HG02678 (cell line): ENCODE data around the gene OOSP2.
"Not testable (repeated sequence)": the region's sequence is repeated elsewhere in the genome, so short reads cannot be mapped to it uniquely, and the experiment has no call there.

Source experiments
- ATAC-seq: cut with Tn5 transposase; IDR thresholded peaks from one replicate; pipeline ENCODE4 v1.9.1; 2021; ENCODE audit warnings: mild to moderate bottlenecking, moderate library complexity; ENCODE audit not compliant: unreplicated experiment

Gene OOSP2

GRCh38 chr11:60040109-60040508, at the start of gene OOSP2:
OOSP2 (plus strand) TSS chr11:60040409; CDS start chr11:60040460, 51 bp downstream.
- ATAC-seq: no peak

DNA sequence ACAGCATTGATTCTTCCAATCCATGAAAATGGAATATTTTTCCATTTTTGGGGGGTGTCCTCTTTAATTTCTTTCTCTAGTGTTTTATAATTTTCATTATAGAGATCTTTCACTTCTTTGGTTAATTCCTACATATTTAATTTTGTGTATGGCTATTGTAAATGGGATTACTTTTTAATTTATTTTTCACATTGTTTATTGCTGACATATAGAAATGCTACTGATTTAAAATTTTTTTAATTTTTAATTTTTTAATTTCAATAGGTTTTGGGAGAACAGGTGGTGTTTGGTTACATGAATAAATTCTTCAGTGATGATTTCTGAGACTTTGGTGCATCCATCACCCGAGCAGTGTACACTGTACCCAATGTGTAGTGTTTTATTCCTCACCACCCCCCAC, 49.8 kb upstream of the OOSP2 start:
- no peak for ATAC-seq

GRCh38 chr11:59992425-59992824, 47.8 kb upstream of the OOSP2 start:
- ATAC-seq: no peak

GRCh38 chr11:59997800-59998199, 42.4 kb upstream of the OOSP2 start:
- no peak for ATAC-seq

- no peak for ATAC-seq
Measured at GRCh38 chr11:59999691-60000090, 40.5 kb upstream of the OOSP2 start.

- no peak for ATAC-seq
Measured at GRCh38 chr11:60003729-60004128, 36.5 kb upstream of the OOSP2 start.

DNA sequence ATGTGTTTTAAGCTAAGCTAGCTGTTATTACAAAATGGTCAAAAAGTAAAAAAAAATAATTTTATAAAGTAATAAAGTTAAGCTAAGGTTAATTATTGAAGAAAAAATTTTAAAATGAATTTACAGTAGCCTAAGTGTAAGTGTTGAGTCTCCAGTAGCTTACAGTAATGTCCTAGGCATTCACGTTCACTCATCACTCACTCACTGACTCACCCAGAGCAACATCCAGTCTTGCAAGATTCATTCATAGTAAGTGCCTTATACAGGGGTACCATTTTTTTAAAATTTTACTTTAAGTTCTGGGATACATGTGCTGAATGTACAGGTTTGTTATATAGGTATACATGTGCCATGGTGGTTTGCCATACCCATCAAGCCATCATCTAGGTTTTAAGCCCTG, 34.8 kb upstream of the OOSP2 start:
- no peak for ATAC-seq

GRCh38 chr11:60016881-60017280, 23.3 kb upstream of the OOSP2 start, which contains the start of gene OOSP4B:
OOSP4B (plus strand) TSS chr11:60017181.
- ATAC-seq: no peak

GRCh38 chr11:60018058-60018457, 22.2 kb upstream of the OOSP2 start:
- ATAC-seq: no peak

GRCh38 chr11:60020376-60020775, 19.8 kb upstream of the OOSP2 start:
- not testable (repeated sequence) for ATAC-seq

DNA sequence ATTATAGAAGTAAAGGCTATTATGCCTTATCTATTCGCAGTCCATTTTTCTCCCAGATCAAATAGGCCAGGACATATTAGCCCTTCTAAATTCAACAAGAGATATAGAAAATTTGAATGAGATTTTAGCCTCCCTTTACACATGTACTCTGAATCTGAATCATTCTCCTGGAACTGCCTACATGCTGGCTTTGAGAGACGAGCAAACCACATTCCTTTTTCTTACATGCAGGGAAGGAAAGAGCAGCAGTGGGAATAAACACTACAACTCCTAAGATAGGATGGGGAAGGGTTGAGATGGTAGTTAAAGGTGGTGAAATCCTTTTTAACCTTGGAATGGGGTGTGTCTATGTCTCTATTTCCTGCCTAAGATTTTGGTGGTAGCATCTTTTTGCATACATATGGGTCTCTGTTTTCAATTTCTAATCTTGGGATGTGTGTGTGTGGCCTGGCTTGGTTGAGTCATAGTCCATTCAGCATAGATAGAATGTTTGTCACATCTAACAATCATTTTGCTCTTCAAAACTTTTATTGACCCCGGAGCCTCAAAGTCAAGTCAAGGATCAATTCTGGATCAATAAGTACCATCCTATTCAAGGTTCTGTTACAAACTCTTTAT, 11.1 kb upstream of the OOSP2 start:
- ATAC-seq: no peak

DNA sequence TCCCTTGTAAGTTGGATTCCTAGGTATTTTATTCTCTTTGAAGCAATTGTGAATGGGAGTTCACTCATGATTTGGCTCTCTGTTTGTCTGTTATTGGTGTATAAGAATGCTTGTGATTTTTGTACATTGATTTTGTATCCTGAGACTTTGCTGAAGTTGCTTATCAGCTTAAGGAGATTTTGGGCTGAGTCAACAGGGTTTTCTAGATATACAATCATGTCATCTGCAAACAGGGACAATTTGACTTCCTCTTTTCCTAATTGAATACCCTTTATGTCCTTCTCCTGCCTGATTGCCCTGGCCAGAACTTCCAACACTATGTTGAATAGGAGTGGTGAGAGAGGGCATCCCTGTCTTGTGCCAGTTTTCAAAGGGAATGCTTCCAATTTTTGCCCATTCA, 10.2 kb downstream of the OOSP2 start:
- not testable (repeated sequence) for ATAC-seq

DNA sequence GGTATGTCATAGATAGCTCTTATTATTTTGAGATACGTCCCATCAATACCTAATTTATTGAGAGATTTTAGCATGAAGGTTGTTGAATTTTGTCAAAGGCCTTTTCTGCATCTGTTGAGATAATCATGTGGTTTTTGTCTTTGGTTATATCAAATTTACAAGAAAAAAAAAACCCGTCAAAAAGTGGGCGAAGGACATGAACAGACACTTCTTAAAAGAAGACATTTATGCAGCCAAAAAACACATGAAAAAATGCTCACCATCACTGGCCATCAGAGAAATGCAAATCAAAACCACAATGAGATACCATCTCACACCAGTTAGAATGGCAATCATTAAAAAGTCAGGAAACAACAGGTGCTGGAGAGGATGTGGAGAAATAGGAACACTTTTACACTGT, 10.6 kb downstream of the OOSP2 start:
- not testable (repeated sequence) for ATAC-seq

DNA sequence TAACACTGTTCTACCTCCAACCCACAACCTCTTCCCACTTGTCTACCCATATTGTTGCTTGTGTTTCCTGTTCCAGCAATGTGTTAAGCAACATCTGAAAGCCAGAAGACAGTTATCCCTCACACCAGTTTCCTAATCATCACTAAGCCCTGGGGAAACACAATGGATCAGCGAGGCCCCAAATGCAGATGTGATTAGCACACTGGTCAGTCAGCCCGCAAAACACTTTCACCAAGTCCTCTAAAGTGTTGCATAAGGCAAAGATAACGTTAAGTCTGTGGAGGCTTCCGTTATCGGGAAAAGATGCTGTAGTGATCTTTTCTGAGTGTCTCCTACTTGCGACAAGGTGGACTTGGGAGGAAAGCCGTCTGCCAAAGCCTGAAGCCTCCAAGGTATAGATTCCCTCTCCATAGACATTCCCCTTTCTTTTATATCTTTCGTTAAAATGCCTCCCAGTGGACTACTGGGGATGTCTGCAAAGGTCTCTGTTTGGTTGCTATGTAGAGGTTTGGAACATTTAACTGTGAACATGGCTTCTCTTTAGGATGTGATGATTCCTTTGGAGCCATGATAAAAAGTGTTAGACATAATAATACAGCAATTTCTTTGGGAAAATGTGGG, 16.2 kb downstream of the OOSP2 start, which contains the start of gene MS4A3:
MS4A3 (plus strand) TSS at position 317 of the 621 bp plus-strand sequence. CDS start 4,496 bp downstream, outside the sequence.
- ATAC-seq: no peak

- no peak for ATAC-seq
Measured at GRCh38 chr11:60059052-60059451, 18.8 kb downstream of the OOSP2 start.

DNA sequence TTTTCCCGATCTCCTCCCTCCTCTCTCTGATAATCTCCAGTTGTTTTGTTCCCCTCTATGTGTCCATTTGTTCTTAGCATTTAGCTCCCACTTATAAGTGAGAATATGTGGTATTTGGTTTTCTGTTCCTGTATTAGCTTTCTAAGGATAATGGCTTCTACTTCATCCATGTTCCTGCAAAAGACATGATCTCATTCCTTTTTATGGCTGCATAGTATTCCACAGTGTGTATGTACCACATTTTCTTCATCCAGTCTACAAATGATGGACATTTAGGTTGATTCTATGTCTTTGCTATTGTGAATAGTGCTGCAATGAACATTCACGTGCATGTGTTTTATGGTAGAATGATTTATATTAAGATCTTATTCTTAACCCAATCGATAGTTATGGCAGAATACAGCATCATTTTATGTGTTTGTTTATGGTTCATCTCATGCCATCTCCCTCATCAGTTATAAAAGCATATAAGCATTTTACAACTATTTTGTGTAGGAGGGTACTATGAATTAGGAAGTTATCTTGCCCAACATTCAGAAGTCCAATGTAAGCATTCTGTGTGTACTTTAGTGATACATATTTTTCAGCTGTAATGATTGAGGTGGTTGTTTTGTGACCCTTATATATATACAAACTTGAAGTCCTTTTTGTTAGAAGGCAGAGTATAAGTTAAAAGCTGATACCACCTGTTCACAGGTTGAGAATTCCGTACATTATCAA, 19.5 kb downstream of the OOSP2 start:
- ATAC-seq: no peak

GRCh38 chr11:60064111-60064510, 23.9 kb downstream of the OOSP2 start:
- ATAC-seq: no peak

DNA sequence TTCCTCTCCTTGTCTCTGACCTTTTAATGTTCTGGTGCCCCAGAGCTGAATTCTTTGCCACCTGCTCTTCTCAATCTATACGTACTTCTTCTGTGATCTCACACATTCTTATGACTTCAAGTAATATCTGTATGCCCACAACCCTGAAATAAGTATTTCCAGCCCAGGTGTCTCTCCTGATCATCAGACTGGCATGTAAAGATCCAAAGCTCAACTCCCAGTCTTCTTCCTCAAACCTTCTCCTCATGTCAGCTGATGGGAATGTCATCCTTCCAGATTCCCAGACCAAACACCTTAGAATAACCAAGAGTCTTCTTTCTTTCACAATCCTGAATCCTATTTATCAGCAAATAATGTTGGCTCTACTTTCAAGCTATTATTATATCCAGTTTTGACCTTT, 25.6 kb downstream of the OOSP2 start:
- ATAC-seq: no peak

DNA sequence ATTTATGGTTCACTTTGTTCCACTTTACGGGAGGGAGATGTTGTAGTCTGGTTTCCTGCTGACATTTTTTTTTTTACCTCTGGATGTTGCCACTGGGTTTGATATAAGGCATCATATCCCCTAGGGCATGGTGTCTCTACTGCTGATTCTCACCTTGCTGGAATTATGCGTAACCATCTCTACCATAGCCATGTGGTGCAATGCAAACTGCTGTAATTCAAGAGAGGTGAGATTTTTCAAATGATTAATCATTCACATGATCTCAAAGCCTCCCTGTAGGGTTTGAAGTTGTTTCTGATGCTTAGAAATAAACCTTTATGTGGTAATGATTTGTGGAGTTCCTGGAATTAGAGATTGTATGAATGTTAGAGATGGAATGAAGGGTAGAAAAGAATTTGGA, 29.2 kb downstream of the OOSP2 start:
- ATAC-seq: no peak

- not testable (repeated sequence) for ATAC-seq
Measured at GRCh38 chr11:60071644-60072043, 31.4 kb downstream of the OOSP2 start.

DNA sequence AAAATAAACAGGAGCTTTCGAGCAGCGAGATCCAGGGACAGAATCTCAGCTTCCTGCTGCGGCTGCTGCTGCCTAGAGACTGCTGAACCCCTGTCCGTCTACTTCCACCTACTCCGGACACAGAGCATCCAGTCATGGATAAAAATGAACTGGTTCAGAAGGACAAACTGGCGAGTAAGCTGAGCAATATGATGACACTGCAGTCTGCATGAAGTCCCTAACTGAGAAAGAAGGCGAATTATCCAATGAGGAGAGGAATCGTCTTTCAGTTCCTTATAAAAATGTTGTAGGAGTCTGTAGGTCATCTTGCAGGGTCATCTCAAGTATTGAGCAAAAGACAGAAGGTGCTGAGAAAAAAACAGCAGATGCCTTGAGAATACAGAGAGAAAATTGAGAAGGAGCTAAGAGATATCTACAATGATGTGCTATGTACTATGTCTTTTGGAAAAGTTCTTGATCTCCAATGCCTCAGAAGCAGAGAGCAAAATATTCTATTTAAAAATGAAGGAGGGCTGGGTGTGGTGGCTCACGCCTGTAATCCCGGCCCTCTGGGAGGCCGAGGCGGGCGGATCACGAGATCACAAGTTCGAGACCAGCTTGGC, 37.1 kb downstream of the OOSP2 start:
- ATAC-seq: no peak

- ATAC-seq: no peak
Measured at GRCh38 chr11:60077981-60078380, 37.8 kb downstream of the OOSP2 start.
